Liver (tissue), 3 donors: ENCODE measurements around the gene SEZ6L2.
"Not testable (repeated sequence)": the region's sequence is repeated elsewhere in the genome, so short reads cannot be mapped to it uniquely, and the experiment has no call there.

Experiments
- FOXA1 ChIP-seq: IDR thresholded peaks from 2 replicates; pipeline ENCODE4 v1.6.1; 2016; ENCODE audit warnings: antibody characterized with exemption
- NR2F2 ChIP-seq: IDR thresholded peaks from 2 replicates; pipeline ENCODE4 v1.6.1; 2016; ENCODE audit warnings: antibody characterized with exemption
- SP1 ChIP-seq: IDR thresholded peaks from 2 replicates; pipeline ENCODE4 v1.6.1; 2018; ENCODE audit warnings: antibody characterized with exemption, mild to moderate bottlenecking
- TAF1 ChIP-seq: conservative IDR thresholded peaks from 2 replicates; pipeline ENCODE4 v1.6.1; 2016; ENCODE audit warnings: antibody characterized with exemption, mild to moderate bottlenecking
- YY1 ChIP-seq: IDR thresholded peaks from 2 replicates; pipeline ENCODE4 v1.6.1; 2016; ENCODE audit warnings: antibody characterized with exemption, mild to moderate bottlenecking
- TF ChIP-seq, protein P1 (sequence below): fragments of 150-350 bp; IDR thresholded peaks from 2 replicates; pipeline ENCODE4 v1.5.1; 2017; ENCODE audit warnings: improper control_type of control experiment, low read depth, low read length; ENCODE audit not compliant: missing input control
- TF ChIP-seq, protein P2 (sequence below): IDR thresholded peaks from 2 replicates; pipeline ENCODE4 v1.6.1; 2016; ENCODE audit warnings: antibody characterized with exemption, mild to moderate bottlenecking
- TF ChIP-seq, protein P3 (sequence below): IDR thresholded peaks from 2 replicates; pipeline ENCODE4 v1.6.1; 2016; ENCODE audit warnings: antibody characterized with exemption
- donor health status: healthy.
- donor health status: healthy.

DNA sequence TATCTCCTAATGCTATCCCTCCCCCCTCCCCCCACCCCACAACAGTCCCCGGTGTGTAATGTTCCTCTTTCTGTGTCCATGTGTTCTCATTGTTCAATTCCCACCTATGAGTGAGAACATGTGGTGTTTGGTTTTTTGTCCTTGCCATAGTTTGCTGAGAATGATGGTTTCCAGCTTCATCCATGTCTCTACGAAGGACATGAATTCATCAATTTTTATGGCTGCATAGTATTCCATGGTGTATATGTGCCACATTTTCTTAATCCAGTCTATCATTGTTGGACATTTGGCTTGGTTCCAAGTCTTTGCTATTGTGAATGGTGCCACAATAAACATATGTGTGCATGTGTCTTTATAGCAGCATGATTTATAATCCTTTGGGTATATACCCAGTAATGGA, 32.4 kb upstream of the SEZ6L2 start:
- TF ChIP-seq, protein P1, sequence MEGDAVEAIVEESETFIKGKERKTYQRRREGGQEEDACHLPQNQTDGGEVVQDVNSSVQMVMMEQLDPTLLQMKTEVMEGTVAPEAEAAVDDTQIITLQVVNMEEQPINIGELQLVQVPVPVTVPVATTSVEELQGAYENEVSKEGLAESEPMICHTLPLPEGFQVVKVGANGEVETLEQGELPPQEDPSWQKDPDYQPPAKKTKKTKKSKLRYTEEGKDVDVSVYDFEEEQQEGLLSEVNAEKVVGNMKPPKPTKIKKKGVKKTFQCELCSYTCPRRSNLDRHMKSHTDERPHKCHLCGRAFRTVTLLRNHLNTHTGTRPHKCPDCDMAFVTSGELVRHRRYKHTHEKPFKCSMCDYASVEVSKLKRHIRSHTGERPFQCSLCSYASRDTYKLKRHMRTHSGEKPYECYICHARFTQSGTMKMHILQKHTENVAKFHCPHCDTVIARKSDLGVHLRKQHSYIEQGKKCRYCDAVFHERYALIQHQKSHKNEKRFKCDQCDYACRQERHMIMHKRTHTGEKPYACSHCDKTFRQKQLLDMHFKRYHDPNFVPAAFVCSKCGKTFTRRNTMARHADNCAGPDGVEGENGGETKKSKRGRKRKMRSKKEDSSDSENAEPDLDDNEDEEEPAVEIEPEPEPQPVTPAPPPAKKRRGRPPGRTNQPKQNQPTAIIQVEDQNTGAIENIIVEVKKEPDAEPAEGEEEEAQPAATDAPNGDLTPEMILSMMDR = not testable (repeated sequence)
- TF ChIP-seq FOXA1, YY1, SP1, NR2F2, TAF1: not testable (repeated sequence)
- TF ChIP-seq, protein P2, sequence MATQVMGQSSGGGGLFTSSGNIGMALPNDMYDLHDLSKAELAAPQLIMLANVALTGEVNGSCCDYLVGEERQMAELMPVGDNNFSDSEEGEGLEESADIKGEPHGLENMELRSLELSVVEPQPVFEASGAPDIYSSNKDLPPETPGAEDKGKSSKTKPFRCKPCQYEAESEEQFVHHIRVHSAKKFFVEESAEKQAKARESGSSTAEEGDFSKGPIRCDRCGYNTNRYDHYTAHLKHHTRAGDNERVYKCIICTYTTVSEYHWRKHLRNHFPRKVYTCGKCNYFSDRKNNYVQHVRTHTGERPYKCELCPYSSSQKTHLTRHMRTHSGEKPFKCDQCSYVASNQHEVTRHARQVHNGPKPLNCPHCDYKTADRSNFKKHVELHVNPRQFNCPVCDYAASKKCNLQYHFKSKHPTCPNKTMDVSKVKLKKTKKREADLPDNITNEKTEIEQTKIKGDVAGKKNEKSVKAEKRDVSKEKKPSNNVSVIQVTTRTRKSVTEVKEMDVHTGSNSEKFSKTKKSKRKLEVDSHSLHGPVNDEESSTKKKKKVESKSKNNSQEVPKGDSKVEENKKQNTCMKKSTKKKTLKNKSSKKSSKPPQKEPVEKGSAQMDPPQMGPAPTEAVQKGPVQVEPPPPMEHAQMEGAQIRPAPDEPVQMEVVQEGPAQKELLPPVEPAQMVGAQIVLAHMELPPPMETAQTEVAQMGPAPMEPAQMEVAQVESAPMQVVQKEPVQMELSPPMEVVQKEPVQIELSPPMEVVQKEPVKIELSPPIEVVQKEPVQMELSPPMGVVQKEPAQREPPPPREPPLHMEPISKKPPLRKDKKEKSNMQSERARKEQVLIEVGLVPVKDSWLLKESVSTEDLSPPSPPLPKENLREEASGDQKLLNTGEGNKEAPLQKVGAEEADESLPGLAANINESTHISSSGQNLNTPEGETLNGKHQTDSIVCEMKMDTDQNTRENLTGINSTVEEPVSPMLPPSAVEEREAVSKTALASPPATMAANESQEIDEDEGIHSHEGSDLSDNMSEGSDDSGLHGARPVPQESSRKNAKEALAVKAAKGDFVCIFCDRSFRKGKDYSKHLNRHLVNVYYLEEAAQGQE = not testable (repeated sequence)
- TF ChIP-seq, protein P3, sequence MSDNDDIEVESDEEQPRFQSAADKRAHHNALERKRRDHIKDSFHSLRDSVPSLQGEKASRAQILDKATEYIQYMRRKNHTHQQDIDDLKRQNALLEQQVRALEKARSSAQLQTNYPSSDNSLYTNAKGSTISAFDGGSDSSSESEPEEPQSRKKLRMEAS = not testable (repeated sequence)
